Muscle of back (tissue), 11 donors: ENCODE data around the gene ABCD1. TPM values are rescaled to one million over a fixed set of nuclear protein-coding genes. Genes with fewer than 3 reads are reported as not detected.
"Not testable (repeated sequence)": the region's sequence is repeated elsewhere in the genome, so short reads cannot be mapped to it uniquely, and the experiment has no call there.

Experiments used
- DNase-seq, 3 donors: peaks; one replicate each; pipeline versions ENCODE4 v3.0.0 to v3.0.0-alpha.2; 2013
- polyA plus RNA-seq, 10 donors: library from polyadenylated mRNA; unstranded; fragments of 120-200 nt; gene quantifications; one replicate each; pipeline ENCODE4 v1.2.1, GENCODE V29; 2013; ENCODE audit not compliant: insufficient read length in 10 of 10

ABCD1 gene
- polyA plus RNA-seq, 10 donors: 7.0 to 9.9 (median 8.6) TPM

DNA sequence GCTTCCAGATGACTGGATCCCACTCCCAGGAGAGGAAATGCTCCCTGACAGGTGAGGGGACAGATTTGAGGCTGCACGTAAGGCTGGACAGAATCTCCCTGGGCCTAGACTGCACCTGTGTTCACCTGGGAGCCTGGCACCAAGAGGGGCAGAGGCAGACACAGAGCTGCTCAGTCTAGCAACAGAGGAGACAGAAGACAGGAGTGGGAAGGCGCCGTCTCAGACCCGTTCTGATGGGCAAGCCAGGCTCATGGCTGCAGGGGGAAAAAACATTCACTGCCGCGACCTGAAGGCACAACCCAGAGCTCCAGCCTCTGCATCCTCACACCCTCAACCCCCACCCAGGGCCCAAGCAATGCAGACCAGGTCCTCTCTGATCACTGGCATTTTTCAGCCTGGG lies 17.2 kb upstream of the ABCD1 start:
- no peak for DNase-seq

DNA sequence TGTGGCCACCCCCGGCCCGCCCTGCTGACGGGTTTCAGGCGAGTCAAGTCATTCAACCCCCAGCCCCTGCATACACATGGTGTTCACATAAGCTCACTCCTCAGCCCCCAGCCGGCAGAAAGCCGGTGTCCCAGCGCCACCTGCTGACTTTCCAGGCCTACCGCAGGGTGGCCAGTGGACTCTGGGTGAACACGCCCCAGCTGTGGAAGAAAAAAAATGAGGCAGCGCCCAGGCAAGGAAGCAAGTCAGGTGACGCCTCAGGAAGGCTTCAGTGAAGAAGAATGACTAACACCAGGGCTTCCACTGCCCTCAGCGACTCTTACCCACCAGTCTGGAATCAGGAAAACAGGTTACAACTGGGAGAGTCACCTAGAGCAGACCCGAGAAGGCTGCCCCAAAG lies 16.2 kb upstream of the ABCD1 start:
- peak in 2 of 3 donors; percentile 57 to 71 for DNase-seq

DNA sequence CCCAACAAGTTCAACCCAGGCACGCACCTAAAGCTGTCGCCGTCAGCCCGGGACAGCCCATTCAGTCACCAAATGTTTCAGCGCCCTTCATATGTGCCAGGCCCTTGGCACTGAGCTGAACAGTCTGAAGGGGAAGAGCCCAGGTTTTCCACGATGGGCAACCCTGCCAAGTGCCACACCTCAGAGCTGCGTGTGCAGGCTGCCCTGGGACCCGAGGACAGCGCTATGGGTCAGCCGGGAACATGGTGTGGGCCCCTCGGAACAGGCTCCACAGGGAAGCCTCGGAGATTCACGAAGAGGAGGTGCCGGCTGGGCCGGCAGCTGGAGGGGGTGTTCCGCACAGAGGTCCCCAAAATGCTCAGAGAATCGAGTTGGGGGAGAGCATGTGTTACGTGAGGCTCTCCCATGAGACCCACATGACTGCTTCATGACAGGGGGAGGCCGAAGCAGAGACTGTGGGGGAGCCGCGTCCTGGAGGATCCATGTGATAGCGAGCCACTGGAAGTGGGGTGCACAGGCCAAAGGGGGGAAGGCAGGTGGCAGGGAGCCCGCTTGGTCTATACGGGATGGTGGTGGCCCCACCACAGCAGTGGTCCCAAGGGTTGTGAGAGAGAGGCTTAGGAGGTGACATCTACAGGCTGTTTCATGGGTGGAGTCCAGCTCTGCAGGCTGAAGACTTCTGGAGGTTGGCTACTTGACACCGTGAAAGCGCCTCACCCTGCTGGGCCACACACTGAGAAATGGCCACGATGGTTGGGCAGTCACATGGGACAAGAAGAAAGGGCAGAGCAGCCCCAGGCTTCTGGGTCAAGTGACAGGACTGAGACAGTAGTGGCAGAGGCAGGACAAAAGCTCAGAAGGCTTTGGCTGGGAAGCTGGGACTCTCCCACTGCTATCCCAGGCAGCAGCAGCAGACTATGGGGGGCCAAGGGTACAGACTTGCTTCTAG lies 14.7 kb upstream of the ABCD1 start:
- no peak for DNase-seq

DNA sequence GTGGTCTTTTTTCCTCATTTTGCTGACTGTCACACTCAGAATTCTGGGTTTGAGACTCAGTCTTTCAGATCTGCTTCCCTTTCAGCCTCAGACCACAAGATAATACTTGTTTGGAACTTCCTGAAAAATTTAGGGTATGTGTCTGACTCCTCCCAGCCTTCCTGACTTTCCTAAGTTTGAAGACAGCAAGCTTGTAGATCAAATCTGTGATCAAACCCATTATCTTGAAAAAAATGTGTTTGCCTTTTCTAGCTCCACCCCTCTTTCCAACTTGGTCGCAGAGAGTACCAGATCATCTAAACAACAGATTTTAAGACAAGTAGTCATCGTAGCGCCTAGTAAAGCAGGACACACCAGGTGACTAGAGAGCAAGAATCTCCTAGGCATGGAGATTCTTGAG lies 10.4 kb upstream of the ABCD1 start:
- DNase-seq: no peak

DNA sequence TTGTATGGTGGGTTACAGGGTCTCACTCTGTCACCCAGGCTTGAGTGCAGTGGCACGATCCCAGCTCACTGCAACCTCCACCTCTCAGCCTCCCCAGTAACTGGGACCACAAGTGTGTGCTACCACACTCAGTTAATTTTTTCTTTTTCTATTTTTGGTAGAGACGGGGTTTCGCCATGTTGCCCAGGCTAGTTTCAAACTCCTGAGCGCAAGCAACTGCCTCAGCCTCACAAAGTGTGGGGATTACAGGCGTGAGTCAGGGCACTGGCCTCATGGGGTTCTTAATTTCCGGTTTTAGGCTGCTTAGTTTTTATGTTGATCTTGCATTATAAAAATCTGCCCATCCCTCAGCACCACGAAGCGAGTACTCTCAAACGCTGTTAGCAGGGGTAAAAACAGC lies 7.2 kb upstream of the ABCD1 start:
- no peak for DNase-seq

DNA sequence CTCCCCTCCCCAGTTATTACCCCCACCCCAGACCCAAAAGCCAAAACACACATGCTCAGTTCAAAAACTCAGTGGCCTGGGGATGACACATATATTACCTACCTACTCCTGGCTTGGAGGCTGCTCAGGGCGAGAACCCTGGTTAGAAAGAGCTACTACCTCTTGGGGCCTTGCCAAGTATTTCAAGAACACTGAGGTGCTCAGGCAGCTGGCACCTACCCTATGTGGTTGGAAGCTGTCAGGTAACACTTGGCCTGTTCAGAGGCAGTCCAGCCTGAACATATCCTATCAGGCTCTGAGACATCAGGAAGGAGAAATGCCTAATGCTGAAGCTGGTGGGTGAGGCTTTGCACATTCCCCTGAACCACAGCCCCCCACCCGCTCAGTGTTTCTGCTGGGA lies 5.4 kb upstream of the ABCD1 start:
- DNase-seq: no peak

DNA sequence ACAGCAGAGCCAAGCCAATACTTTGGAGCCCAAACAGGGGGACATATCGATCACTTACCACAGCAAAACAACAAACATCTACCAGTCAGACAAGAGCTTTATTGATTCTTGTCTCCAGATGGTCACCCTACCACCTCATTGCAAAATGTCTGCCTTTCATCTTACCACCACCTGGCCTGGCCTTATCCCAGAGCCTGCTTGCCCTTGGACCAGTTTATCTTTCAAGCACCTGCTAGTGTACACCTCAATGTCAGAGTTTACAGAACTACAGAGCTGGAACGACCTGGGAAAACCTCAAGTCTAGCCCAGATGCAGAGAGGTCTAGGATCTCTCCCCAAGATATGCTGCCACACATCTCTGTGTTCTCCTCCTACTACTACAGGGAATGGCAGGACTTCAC lies 5.0 kb upstream of the ABCD1 start:
- no peak for DNase-seq

DNA sequence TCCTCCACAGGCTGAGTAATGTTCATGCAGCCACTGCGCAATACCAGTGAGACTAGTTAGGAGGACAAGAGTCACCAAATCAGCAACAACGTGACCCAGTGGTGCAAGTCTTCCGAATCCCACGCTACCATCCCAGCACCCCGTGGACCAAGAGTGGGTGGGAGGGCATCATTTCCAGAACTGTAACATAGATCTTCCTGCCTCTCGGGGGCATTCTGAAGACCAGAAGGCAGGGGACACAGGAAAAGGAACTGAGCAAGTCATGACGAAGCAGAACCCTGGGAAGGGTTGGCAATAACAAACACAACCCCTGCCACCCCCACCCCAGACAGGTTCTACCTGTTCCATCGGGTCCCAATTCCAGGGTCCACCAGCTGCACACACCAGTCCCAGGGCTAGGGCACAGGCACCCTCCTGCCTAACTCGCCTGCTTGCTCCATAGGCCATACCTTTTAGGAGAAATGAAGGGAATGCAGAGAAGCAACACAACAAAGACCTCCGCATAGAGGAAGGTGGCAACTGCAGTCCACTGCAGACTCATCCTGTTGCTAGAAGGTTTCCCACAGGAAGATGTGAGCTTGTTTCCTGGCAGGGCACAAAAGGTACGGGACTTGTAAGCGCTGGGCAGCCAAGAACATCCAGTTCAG lies 1.8 kb upstream of the ABCD1 start:
- DNase-seq: no peak

DNA sequence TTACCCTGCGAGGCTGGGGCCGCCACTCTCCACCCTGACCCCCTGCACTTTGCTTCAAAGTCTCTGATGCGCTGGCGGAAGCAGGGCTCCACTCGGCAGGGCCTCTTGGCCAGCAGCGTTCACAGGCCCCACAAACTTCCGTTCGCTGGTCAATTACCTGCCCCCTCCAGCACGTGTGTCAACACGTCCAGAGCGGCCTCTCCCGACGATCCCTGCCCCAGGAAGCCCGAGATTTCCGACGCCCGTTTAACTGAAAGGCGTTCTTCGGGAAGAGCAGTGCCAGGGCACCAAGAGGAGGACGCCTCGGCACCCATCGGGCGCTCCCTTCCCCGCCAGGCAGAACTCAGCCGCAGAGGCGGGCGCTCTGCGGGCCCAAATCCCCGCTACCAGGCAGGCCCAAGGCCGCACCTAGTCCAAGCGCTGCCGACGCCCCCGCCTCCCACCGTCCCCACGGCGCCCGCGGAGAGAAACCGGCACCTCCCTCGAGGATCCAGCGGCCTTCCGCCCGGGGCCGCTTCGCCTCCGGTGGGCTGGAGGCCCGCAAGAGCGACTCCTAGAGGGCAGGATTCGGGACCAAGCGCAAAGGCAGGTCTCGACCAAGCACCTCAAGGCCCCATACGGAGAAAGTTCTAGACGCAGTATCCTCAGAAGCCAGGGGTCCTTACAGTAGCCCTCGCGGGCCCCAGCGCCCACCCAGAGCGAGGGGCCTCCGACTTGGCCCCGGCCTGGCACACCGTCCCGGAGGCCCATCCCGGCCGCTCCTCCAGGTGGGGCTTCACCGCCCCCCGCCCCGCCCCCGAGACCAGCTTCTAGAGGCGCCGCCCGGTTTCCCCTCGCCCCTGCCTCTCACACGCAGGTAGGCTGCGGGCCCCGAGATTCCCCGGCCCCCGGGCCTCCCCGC lies 1.1 kb upstream of the ABCD1 start:
- peak in 1 of 3 donors; percentile 51 for DNase-seq

DNA sequence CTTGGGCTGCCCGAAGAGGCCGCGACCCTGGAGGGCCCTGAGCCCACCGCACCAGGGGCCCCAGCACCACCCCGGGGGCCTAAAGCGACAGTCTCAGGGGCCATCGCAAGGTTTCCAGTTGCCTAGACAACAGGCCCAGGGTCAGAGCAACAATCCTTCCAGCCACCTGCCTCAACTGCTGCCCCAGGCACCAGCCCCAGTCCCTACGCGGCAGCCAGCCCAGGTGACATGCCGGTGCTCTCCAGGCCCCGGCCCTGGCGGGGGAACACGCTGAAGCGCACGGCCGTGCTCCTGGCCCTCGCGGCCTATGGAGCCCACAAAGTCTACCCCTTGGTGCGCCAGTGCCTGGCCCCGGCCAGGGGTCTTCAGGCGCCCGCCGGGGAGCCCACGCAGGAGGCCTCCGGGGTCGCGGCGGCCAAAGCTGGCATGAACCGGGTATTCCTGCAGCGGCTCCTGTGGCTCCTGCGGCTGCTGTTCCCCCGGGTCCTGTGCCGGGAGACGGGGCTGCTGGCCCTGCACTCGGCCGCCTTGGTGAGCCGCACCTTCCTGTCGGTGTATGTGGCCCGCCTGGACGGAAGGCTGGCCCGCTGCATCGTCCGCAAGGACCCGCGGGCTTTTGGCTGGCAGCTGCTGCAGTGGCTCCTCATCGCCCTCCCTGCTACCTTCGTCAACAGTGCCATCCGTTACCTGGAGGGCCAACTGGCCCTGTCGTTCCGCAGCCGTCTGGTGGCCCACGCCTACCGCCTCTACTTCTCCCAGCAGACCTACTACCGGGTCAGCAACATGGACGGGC lies 579 bp downstream of the ABCD1 start:
- DNase-seq: no peak

DNA sequence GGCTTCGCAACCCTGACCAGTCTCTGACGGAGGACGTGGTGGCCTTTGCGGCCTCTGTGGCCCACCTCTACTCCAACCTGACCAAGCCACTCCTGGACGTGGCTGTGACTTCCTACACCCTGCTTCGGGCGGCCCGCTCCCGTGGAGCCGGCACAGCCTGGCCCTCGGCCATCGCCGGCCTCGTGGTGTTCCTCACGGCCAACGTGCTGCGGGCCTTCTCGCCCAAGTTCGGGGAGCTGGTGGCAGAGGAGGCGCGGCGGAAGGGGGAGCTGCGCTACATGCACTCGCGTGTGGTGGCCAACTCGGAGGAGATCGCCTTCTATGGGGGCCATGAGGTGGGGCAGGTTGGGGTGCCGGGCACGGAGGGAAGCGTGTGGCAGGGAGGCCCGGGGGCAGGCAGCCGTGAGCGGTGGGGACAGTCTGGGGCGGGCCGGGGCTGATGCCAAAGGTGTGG lies 1.2 kb downstream of the ABCD1 start:
- DNase-seq: no peak

DNA sequence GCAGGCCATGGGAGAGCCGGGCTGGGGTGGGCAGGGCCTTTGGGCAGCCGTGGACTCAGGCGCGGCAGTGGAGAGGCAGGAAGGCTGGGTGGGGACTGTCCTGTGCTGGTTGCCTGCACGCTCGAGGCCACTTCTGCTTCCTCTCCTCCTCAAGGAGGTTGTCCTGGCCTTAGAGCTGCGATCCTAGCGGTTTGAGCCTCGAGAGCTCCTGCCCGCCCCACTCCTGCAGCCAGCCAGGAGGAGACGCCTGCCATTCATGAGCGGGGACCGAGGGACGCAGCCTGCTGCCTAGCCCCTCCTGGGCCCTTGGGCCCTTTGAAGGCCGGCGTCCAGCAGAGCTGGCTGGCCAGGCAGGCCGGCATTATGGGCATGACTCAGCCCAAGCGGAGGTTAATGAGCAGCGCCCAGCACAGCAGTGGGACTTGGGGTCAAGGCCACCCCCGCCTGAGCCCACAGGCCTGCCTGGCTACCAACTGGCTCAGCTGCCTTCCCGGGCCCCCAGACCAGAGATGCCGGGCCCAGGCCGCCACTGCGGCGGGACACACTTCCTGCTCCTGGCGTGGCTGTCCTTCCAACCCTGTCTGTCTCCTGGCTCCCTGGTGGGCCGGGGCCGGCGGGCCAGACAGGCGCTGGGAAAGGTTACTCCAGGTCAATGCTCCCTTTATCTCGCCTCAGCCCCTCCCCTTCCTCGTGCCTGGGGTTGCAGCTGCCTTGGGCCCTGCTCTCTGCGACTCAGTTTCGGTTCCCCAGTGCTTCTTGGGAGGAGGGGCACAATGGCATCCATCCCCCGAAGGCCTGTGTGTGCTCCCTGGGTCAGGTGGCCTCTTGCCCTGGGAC lies 1.8 kb downstream of the ABCD1 start:
- peak in 2 of 3 donors; percentile 46 to 75 for DNase-seq

DNA sequence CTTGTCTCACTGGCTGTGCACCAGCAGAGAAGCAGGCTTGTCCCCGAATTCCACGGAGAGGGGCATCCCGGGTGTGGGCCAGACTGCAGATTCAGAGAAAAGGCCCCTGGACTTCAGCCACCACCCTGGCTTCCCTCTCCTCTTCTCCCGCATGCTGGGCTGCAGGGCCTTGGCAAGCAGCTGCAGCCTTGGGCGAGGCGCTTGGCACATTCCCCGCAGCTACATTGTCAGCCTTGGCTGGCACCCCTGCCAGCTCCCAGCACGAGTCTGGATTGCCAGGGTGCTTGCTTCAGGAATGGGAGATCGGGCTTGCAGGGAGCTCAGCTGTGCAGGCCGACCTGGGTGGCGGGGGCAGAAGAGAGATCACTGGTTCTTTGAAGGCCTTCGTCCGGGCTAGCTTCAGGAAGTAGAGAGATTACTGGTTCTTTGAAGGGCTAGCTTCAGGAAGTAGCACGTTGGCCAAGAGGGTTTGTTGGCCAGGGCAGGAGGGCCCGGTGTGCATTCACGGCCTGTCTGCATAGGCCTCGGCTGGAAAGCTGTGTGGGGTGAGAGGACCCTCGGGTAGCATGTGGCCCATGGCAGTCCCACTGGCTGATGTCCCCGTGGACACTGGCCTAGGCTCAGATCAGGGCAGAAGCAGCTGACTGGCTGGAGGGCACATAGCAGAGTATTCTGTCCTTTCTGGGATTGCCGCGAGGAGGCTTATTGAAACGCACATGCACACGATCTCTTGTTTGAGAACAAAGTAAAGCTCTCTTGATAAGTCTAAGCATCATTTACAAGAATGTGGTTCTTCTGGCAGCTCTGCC lies 2.7 kb downstream of the ABCD1 start:
- DNase-seq: peak in 1 of 3 donors; percentile 63

DNA sequence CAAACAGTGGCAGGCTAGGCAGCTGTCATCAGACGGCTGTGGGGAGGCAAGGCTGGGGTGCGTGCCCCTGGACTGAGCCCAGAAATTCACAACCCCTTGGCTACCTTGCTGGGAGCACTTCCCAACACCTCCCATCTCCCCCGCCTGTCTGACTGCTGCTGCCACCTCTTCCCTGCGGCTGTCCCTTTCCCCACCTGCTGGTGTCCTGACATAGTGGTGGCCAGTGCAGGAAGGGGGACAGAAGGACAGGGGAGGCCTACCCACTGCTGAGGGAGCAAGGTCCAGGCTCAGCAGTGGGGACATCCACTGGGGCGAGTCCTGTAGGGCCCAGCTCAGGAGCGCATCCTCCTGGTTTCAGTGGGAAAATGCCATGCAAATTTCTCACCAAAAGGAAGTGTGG lies 3.4 kb downstream of the ABCD1 start:
- no peak for DNase-seq

DNA sequence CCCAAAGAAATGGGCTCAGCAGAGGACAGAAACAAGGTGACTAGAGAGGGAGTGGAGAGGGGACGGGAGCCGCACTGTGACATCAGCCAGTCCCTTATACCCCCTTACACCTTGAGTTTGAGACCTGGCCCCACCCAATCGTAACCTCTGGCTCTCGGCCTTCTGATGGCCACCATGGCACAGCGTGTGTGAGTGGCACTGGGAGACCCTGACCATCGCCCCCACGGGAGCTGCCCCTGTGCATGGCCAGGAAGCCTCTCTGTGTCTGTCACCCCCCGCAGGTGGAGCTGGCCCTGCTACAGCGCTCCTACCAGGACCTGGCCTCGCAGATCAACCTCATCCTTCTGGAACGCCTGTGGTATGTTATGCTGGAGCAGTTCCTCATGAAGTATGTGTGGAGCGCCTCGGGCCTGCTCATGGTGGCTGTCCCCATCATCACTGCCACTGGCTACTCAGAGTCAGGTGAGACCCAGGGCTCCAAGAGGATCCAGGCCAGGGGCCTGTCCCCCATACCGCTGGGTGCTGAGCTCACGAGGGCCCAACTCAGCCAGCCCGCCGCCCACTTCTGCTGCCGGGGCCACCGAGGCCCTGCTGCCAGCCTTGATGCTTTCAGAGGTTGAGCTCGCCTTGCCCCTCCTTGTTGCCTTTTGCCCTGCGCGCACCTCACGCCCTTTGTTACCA lies 4.4 kb downstream of the ABCD1 start:
- DNase-seq: no peak

DNA sequence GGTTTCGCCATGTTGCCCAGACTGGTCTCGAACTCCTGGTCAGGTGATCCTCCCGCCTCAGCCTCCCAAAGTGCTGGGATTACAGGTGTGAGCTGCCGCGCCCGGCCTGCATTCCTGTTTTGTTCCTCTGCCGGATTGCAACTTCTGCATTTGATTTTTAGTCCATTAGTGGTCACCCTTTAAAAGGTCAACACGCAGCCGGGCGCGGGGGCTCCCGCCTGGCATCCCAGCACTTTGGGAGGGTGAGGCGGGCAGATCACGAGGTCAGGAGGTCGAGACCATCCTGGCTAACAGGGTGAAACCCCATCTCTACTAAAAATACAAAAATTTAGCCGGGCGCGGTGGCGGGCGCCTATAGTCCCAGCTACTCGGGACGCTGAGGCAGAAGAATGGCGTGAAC lies 5.5 kb downstream of the ABCD1 start:
- not testable (repeated sequence) for DNase-seq

DNA sequence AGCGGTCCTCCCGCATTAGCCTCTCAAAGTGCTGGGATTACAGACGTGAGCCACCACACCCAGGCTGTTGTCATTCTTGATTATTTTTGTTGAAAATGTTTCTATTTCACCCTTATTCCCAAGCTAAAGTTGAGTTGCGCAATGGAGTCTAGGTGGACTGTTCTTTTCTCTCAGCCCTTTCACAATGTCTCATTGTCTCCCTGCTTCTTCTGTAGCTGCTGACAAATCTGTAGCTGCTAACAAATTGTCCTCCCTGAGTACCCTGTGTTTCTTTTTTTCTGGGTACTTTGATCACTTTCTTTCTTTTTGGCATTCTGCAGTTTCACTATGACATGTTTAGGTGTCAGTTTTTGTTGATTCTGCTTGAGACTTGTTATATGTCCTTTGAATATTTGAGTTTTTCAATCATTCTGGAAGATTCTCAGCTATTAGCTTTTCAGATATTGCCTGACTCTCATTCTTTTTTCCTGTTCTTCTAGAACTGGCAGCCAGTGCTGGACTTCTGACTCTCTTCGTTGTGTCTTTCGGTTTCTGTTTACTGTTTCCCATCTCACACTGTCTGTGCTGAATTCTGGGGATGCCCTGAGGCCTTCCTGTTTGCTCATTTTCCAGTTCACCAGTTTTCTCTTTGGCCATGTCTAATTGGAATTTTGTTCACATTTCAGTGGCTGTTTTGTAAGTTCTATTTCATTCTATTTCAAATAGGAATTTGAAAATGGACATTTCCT lies 6.6 kb downstream of the ABCD1 start:
- no peak for DNase-seq

DNA sequence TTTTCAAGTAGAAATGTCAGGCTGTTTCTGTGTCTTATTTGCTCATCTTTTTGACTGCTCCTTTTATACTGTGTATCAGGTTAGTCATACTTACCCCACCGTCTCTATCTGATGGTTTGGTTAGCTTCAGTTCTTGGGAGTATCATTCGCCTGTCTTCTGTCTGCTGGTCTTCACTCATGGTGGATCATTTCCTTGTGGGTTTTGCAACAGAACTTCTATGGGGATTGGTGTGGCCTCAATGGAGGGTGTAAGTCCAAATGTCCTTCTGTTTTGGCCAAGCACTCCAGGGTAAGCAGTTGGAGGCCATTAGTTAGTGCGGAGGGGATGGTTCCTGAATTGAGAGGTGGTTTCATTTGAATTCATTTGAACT lies 7.2 kb downstream of the ABCD1 start:
- DNase-seq: no peak
